Caco-2 (cell line): ENCODE data around the gene TMC6. TPM values are rescaled to one million over a fixed set of nuclear protein-coding genes. Genes with fewer than 3 reads are reported as not detected.
"Not testable (repeated sequence)": the region's sequence is repeated elsewhere in the genome, so short reads cannot be mapped to it uniquely, and the experiment has no call there.

Experiments used
- BruUV-seq: library from RNA; stranded (reverse); fragments of 400-500 nt; replicated peaks from 2 replicates; lab custom pipeline; 2021; lab: Mats Ljungman, UMichigan
- CTCF ChIA-PET: fragments of 300-600 bp; sonication (Branson Sonifier 250); formaldehyde crosslinking; loops from one replicate; lab custom pipeline; 2022; ENCODE audit warnings: antibody characterized with exemption; lab: Charles Lee
- POLR2A ChIA-PET: fragments of 300-600 bp; sonication (Branson Sonifier 250); formaldehyde crosslinking; loops from one replicate; lab custom pipeline; 2022; ENCODE audit warnings: antibody characterized with exemption; lab: Charles Lee
- DNase-seq, 2 experiments: peaks; one replicate each; pipeline versions ENCODE4 v3.0.0 to v3.0.0-alpha.2; 2020 to 2022
- H3K27me3 ChIP-seq: replicated peaks from 2 replicates; pipeline ENCODE4 v1.6.0; 2011; ENCODE audit warnings: low read length; ENCODE audit not compliant: control insufficient read depth, insufficient read depth
- H3K36me3 ChIP-seq: 2 replicates; pipeline ENCODE4 v1.5.1; 2011; ENCODE audit warnings: low read length; ENCODE audit not compliant: control insufficient read depth, insufficient read depth
- H3K4me1 ChIP-seq: fragments of 250-450 bp; sonication (Bioruptor Pico); 2 replicates; pipeline ENCODE4 v1.5.1; 2020; ENCODE audit warnings: mild to moderate bottlenecking
- H3K4me3 ChIP-seq: 2 replicates; pipeline ENCODE4 v1.5.1; 2011; ENCODE audit warnings: low read depth, mild to moderate bottlenecking, control low read depth, low read length
- H3K9me3 ChIP-seq: fragments of 250-450 bp; sonication (Bioruptor Pico); 2 replicates; pipeline ENCODE4 v1.5.1; 2020; ENCODE audit warnings: mild to moderate bottlenecking, moderate library complexity
- H3K27ac Mint-ChIP-seq: one replicate; pipeline ENCODE4 v1.8.0; 2022; ENCODE audit warnings: mixed read lengths; ENCODE audit not compliant: unreplicated experiment
- H3K27me3 Mint-ChIP-seq: one replicate; pipeline ENCODE4 v1.8.0; 2022; ENCODE audit warnings: mixed read lengths; ENCODE audit not compliant: insufficient read depth, unreplicated experiment
- H3K36me3 Mint-ChIP-seq: one replicate; pipeline ENCODE4 v1.8.0; 2022; ENCODE audit warnings: mild to moderate bottlenecking, mixed read lengths; ENCODE audit not compliant: insufficient read depth, unreplicated experiment
- H3K4me1 Mint-ChIP-seq: one replicate; pipeline ENCODE4 v1.8.0; 2022; ENCODE audit warnings: low read depth, mixed read lengths; ENCODE audit not compliant: unreplicated experiment
- H3K4me3 Mint-ChIP-seq: one replicate; pipeline ENCODE4 v1.8.0; 2022; ENCODE audit warnings: mild to moderate bottlenecking, moderate library complexity, mixed read lengths; ENCODE audit not compliant: unreplicated experiment
- H3K9me3 Mint-ChIP-seq: one replicate; pipeline ENCODE4 v1.8.0; 2022; ENCODE audit warnings: mixed read lengths; ENCODE audit not compliant: unreplicated experiment
- CTCF ChIP-seq, 2 experiments: fragments of 200-600 bp in 1 of 2; IDR thresholded peaks; 1 replicate in 1 of 2; 2 replicates in 1 of 2; pipeline versions ENCODE4 v1.5.1 to v1.8.0; 2011 to 2022; ENCODE audit warnings: antibody characterized with exemption in 1 of 2, control low read depth in 1 of 2, inconsistent platforms in 1 of 2, low read depth in 1 of 2, low read length in 1 of 2, mild to moderate bottlenecking in 1 of 2, moderate library complexity in 1 of 2; ENCODE audit not compliant: insufficient read depth in 1 of 2, severe bottlenecking in 1 of 2, unreplicated experiment in 1 of 2
- intact Hi-C: fragments of 100-400 bp; cut with micrococcal nuclease; formaldehyde crosslinking; loops from one replicate; pipeline ENCODE4 v1.10.0; 2022; ENCODE audit not compliant: unreplicated experiment
- total RNA-seq: library from RNA; stranded (reverse); gene quantifications from 2 replicates; pipeline ENCODE4 v1.2.3, GENCODE V29; 2022

TMC6 gene
- total RNA-seq, 1 experiment from 2014 or later = 77.7 TPM

DNA sequence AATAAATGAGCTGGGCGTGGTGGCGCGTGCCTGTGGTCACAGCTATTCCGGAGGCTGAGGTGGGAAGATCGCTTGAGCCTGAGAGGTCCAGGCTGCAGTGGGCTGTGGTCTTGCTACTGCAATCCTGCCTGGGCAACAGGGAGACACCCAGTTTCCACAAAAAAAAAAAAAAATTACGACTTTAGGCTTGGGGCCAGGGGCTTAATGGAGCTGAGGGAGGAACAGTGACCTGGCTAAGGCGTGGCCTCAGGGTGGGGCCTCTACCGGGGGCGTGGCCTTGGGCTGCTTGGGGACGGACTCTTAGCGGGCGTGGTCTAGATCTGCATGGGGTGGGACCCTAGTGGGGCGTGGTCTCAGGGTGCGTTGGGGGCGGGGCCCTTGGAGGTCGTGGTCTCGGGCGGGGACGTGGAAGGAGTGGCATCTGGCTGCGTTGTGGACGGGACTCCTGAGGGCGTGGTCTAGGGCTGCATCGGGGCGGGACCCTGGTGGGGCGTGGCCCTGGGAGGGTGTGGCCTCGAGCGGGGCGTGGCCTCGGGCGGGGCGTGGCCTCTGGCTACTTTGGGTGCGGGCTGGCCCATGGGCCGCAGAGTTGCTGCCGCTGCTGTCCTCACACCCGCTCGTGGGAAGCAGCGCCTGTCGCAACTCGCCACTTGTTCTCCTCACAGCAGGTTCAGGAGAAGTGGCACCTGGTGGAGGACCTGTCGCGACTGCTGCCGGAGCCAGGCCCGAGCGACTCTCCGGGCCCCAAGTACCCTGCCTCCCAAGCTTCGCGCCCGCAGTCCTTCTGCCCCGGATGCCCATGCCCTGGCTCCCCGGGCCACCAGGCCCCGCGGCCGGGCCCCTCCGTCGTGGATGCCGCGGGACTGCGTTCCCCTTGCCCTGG lies 11.9 kb upstream of the TMC6 start:
- ChIA-PET POLR2A (interaction anchor here (0.6 to 0.8 kb wide), 3 partner anchors 19 to 46 kb away, joined by 3 to 4 read pairs (median 3); partner anchors contain the start of gene TK1), CTCF (interaction anchor here (0.7 to 1.1 kb wide), 2 partner anchors 12 to 36 kb away, joined by 4 to 9 read pairs; no protein-coding TSS in a partner anchor)
- H3K4me3 Mint-ChIP-seq = no peak overlapping the region
- no peaks in the 10 kb centered on the region for H3K9me3 Mint-ChIP-seq
- intact Hi-C loops = loop anchor here (1.0 kb wide), 1 partner anchor 11 kb away; no protein-coding TSS in a partner anchor
- Histone ChIP-seq H3K4me1 (peaks cover 31% of the 10 kb centered on the region), H3K4me3 (no peak overlapping the region), H3K27me3 (no peaks in the 10 kb centered on the region), H3K36me3 (no peaks in the 10 kb centered on the region), H3K9me3 (no peaks in the 10 kb centered on the region)
- H3K36me3 Mint-ChIP-seq = peaks cover 8% of the 10 kb centered on the region
- peak; percentile 93 to 98 for DNase-seq
- no TSS peak for BruUV-seq
- no peak for TF ChIP-seq CTCF (IDR thresholded peaks at IDR 0.05; ENCODE audit: insufficient read depth in 1 of 2, low read depth in 1 of 2, low read length in 1 of 2, severe bottlenecking in 1 of 2, unreplicated experiment in 1 of 2)
- H3K4me1 Mint-ChIP-seq = peaks cover 5% of the 10 kb centered on the region
- H3K27ac Mint-ChIP-seq = peak overlapping the region; percentile 83
- no peaks in the 10 kb centered on the region for H3K27me3 Mint-ChIP-seq

DNA sequence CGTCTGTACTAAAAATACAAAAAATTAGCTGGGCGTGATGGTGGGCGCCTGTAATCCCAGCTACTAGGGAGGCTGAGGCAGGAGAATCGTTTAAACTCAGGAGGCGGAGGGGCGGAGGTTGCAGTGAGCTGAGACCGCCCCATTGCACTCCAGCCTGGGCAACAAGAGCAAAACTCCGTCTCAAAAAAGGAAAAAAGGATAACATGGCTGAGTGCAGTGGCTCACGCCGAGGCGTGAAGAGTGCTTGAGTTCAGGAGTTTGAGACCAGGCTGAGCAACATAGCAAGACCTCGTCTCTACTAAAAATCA lies 11.3 kb upstream of the TMC6 start:
- H3K4me1 Mint-ChIP-seq, H3K36me3 Mint-ChIP-seq: not testable (repeated sequence)

DNA sequence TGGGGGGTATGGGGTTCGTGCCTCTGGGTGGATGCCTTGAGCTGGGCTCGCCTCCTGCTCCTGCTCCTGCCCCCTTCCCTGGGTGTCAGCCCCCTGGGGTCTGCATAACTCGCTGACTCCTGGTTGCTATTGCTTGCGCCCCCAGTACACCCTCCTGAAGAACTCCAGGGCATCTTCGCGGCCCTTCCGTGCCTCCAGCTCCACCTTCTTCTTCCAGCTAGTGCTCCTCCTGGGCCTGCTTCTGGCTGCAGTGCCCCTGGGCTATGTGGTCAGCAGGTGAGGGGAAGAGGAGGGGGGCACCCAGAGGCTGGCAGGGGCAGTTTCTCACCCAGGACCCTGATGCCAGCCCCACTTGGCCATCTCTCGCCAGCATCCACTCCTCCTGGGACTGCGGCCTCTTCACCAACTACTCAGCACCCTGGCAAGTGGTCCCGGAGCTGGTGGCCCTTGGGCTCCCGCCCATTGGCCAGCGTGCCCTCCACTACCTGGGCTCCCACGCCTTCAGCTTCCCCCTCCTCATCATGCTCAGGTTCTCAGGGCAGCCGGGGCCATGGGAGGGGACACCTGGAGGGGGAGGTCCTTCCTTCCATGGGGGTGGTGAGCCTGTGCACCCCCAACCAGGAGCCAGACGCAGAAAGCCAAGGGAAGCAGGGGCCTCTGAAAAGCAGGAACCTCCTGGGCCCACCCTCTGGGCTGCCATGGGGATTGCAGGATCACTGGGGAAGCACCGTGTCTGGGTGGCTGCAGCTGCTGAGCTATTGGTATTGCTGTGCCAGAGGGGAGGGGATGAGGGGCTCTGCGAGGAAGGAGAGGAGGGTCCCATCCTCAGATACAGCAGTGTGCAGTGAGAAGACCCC lies 9.9 kb upstream of the TMC6 start:
- no peak for DNase-seq
- Mint-ChIP-seq H3K27me3 (no peaks in the 10 kb centered on the region), H3K4me3 (no peak overlapping the region), H3K9me3 (no peaks in the 10 kb centered on the region), H3K27ac (no peak overlapping the region), H3K4me1 (peaks cover 5% of the 10 kb centered on the region), H3K36me3 (peaks cover 8% of the 10 kb centered on the region)
- CTCF ChIA-PET = interaction anchor here (2.3 kb wide), 1 partner anchor 10 kb away, joined by 12 read pairs; the partner anchor contains the start of gene TMC6
- H3K4me3 ChIP-seq = no peak overlapping the region
- H3K9me3 ChIP-seq = no peaks in the 10 kb centered on the region
- no TSS peak for BruUV-seq
- H3K27me3 ChIP-seq = no peaks in the 10 kb centered on the region
- intact Hi-C loops = no loop called here
- POLR2A ChIA-PET = no interaction called here
- H3K4me1 ChIP-seq = peaks cover 17% of the 10 kb centered on the region
- TF ChIP-seq CTCF (IDR thresholded peaks at IDR 0.05; ENCODE audit: insufficient read depth in 1 of 2, low read depth in 1 of 2, low read length in 1 of 2, severe bottlenecking in 1 of 2, unreplicated experiment in 1 of 2) = no peak
- H3K36me3 ChIP-seq = no peaks in the 10 kb centered on the region

More for the DNA sequence above, 11.3 kb upstream of the TMC6 start:
- BruUV-seq, H3K36me3 ChIP-seq, H3K4me3 Mint-ChIP-seq, H3K9me3 Mint-ChIP-seq, DNase-seq, H3K27me3 Mint-ChIP-seq, H3K27me3 ChIP-seq, H3K9me3 ChIP-seq, H3K4me3 ChIP-seq: not testable (repeated sequence)
- ChIA-PET POLR2A (interaction anchor here (0.7 to 0.8 kb wide), 2 partner anchors 29 to 47 kb away, joined by 3 read pairs; partner anchors contain the start of gene TK1), CTCF (interaction anchor here (1.1 kb wide), 1 partner anchor 12 kb away, joined by 9 read pairs; no protein-coding TSS in a partner anchor)
- H3K4me1 ChIP-seq = peaks cover 25% of the 10 kb centered on the region
- H3K27ac Mint-ChIP-seq = peak overlapping the region; percentile 83
- intact Hi-C loops = loop anchor here (1.0 kb wide), 1 partner anchor 11 kb away; no protein-coding TSS in a partner anchor
